K562 (cell line): ENCODE measurements around the gene KBTBD12. TPM values are rescaled to one million over a fixed set of nuclear protein-coding genes. Genes with fewer than 3 reads are reported as not detected.

Experiments
- ATAC-seq: fragments of 200-7000 bp; cut with Tn5 transposase; 3 replicates; pipeline ENCODE4 v1.9.1; 2020; ENCODE audit warnings: moderate library complexity
- BruUV-seq: library from RNA; stranded (reverse); fragments of 400-500 nt; replicated peaks from 2 replicates; lab custom pipeline; 2021; lab: Mats Ljungman, UMichigan
- CTCF ChIA-PET: fragments of 300-600 bp; formaldehyde crosslinking; extraction: SDS; loops from one replicate; lab custom pipeline; 2021; ENCODE audit warnings: low intra/inter-chr PET ratio; lab: Yijun Ruan, JAX
- POLR2A ChIA-PET: fragments of 300-600, 350-650 bp; sonication (Branson Sonifier 250); formaldehyde crosslinking; extraction: SDS; loops from one replicate; lab custom pipeline; 2021; ENCODE audit warnings: antibody characterized with exemption, inconsistent platforms; lab: Yijun Ruan, JAX
- DNase-seq, 4 experiments: peaks; one replicate each; pipeline versions ENCODE4 v3.0.0 to v3.0.0-alpha.2; 2011 to 2018; ENCODE audit warnings: low spot score in 3 of 4, mixed read lengths in 3 of 4; ENCODE audit errors: extremely low read depth in 1 of 4
- FAIRE-seq: peaks from 2 replicates; lab custom pipeline; 2011; peaks lifted over from hg19 to GRCh38; lab: Jason Lieb, UNC
- H2AFZ ChIP-seq: 2 replicates; pipeline ENCODE4 v1.6.0; 2011; ENCODE audit warnings: low read depth, low read length, control low read depth, inconsistent platforms
- H3K27ac ChIP-seq: fragments of 200-600 bp; 3 replicates; pipeline ENCODE4 v1.8.0; 2011; ENCODE audit warnings: low read depth, mild to moderate bottlenecking, control low read depth, inconsistent platforms, low read length, moderate library complexity, mixed read lengths; ENCODE audit errors: extremely low read depth
- H3K27me3 ChIP-seq, 2 experiments: fragments of 300-600 bp in 1 of 2; 2 replicates in 1 of 2; 3 replicates in 1 of 2; pipeline versions ENCODE4 v1.6.0 to v1.8.0; 2011; ENCODE audit warnings: inconsistent platforms in 2 of 2, low read length in 2 of 2, mild to moderate bottlenecking in 1 of 2, mixed read lengths in 1 of 2, moderate library complexity in 1 of 2; ENCODE audit not compliant: control insufficient read depth in 2 of 2, insufficient read depth in 2 of 2
- H3K36me3 ChIP-seq: fragments of 300-600 bp; 3 replicates; pipeline ENCODE4 v1.8.0; 2011; ENCODE audit warnings: mild to moderate bottlenecking, low read length, inconsistent platforms; ENCODE audit not compliant: control insufficient read depth, insufficient read depth
- H3K4me1 ChIP-seq, 2 experiments: fragments of 200-600 bp in 1 of 2; replicated peaks in 1 of 2; 2 replicates in 1 of 2; 3 replicates in 1 of 2; pipeline versions ENCODE4 v1.5.1 to v1.8.0; 2011; ENCODE audit warnings: inconsistent platforms in 2 of 2, low read length in 2 of 2, mild to moderate bottlenecking in 1 of 2, mixed read lengths in 1 of 2, moderate library complexity in 1 of 2; ENCODE audit not compliant: control insufficient read depth in 2 of 2, insufficient read depth in 2 of 2
- H3K4me2 ChIP-seq: 2 replicates; pipeline ENCODE4 v1.6.1; 2011; ENCODE audit warnings: low read length, control low read depth, inconsistent platforms, mixed read lengths; ENCODE audit not compliant: insufficient read depth
- H3K4me3 ChIP-seq: fragments of 200-600 bp; sonication (generic), shearing (Covaris generic); 2 replicates; pipeline ENCODE4 v1.5.1; 2016; ENCODE audit warnings: control low read depth, inconsistent platforms
- H3K79me2 ChIP-seq: fragments of 200-600 bp; 3 replicates; pipeline ENCODE4 v1.8.0; 2011; ENCODE audit warnings: low read length, inconsistent platforms; ENCODE audit not compliant: control insufficient read depth, insufficient read depth
- H3K9ac ChIP-seq, 2 experiments: 2 replicates each; pipeline versions ENCODE4 v1.6.0 to v1.6.1; 2011; ENCODE audit warnings: low read depth in 2 of 2, low read length in 2 of 2, control low read depth in 1 of 2, inconsistent platforms in 1 of 2, mild to moderate bottlenecking in 1 of 2, mixed read lengths in 1 of 2; ENCODE audit not compliant: insufficient read depth in 1 of 2
- H3K9me1 ChIP-seq: one replicate; pipeline ENCODE4 v1.6.0; 2011; ENCODE audit warnings: inconsistent platforms, mild to moderate bottlenecking, low read length, moderate library complexity; ENCODE audit not compliant: control insufficient read depth, insufficient read depth
- H3K9me3 ChIP-seq: replicated peaks from 2 replicates; pipeline ENCODE4 v1.5.1; 2011; ENCODE audit warnings: low read depth, low read length, inconsistent platforms; ENCODE audit not compliant: control insufficient read depth, insufficient read depth
- H4K20me1 ChIP-seq: replicated peaks from 2 replicates; pipeline ENCODE4 v1.6.1; 2011; ENCODE audit warnings: low read length, inconsistent platforms, mixed read lengths; ENCODE audit not compliant: control insufficient read depth, insufficient read depth
- ARHGAP35 ChIP-seq: fragments of 450-650 bp; IDR thresholded peaks from 2 replicates; pipeline ENCODE4 v1.6.1; 2018; ENCODE audit not compliant: partially characterized antibody
- C11orf30 ChIP-seq: fragments of 450-650 bp; IDR thresholded peaks from 2 replicates; pipeline ENCODE4 v1.6.1; 2016; ENCODE audit warnings: low read depth, mild to moderate bottlenecking
- CREB3 ChIP-seq: fragments of 450-650 bp; conservative IDR thresholded peaks from 2 replicates; pipeline ENCODE4 v1.6.1; 2016; ENCODE audit warnings: missing genetic modification characterization, low read depth, mild to moderate bottlenecking, missing compliant biosample characterization, moderate library complexity
- DIDO1 ChIP-seq: fragments of 450-650 bp; IDR thresholded peaks from 2 replicates; pipeline ENCODE4 v1.6.1; 2016; ENCODE audit warnings: low read depth, missing biosample characterization, missing genetic modification characterization
- FOXO4 ChIP-seq: fragments of 450-650 bp; formaldehyde crosslinking; IDR thresholded peaks from 2 replicates; pipeline ENCODE4 v1.4.0; 2020; ENCODE audit warnings: mild to moderate bottlenecking, moderate library complexity
- NRF1 ChIP-seq, 2 experiments: fragments of 450-650 bp; IDR thresholded peaks in 1 of 2; conservative IDR thresholded peaks in 1 of 2; 2 replicates each; pipeline ENCODE4 v1.6.1; 2014; ENCODE audit warnings: mild to moderate bottlenecking in 2 of 2
- RFX1 ChIP-seq: fragments of 450-650 bp; IDR thresholded peaks from 2 replicates; pipeline ENCODE4 v1.6.1; 2016; ENCODE audit warnings: mild to moderate bottlenecking, moderate library complexity
- TFE3 ChIP-seq: fragments of 450-650 bp; formaldehyde crosslinking; IDR thresholded peaks from 2 replicates; pipeline ENCODE4 v1.4.0; 2020; ENCODE audit warnings: mild to moderate bottlenecking, mixed read lengths
- XRCC4 ChIP-seq: IDR thresholded peaks from one replicate; pipeline ENCODE4 v1.6.1; 2011; ENCODE audit not compliant: insufficient read depth, insufficient read length; ENCODE audit errors: extremely low read depth
- ZFX ChIP-seq: sonication (generic); formaldehyde crosslinking; IDR thresholded peaks from 2 replicates; pipeline ENCODE4 v1.8.0; 2022; ENCODE audit warnings: mild to moderate bottlenecking, missing genetic modification reagents, moderate library complexity
- ZNF311 ChIP-seq: fragments of 250-450 bp; sonication (Bioruptor Pico); IDR thresholded peaks from 2 replicates; pipeline ENCODE4 v1.4.0; 2020; ENCODE audit warnings: mild to moderate bottlenecking, moderate library complexity
- in situ Hi-C: fragments of 300-500 bp; cut with MboI; formaldehyde crosslinking; loops from 4 replicates; pipeline ENCODE4 v1.15.0; 2018; ENCODE audit warnings: inconsistent platforms, mixed read lengths
- intact Hi-C: fragments of 100-400 bp; cut with micrococcal nuclease; formaldehyde crosslinking; loops from 2 replicates; pipeline ENCODE4 v1.14.2; 2022
- polyA plus RNA-seq, 8 experiments: library from polyadenylated mRNA; depleted of rRNA in 4 of 8; stranded (reverse) in 5 of 8; unstranded in 3 of 8; fragments of >200 nt; fragmentation: Nextera tagmentation in 2 of 8; fragmentation: Illumina TruSeq in 1 of 8; extraction: Ambion mirVana in 2 of 8; extraction: Trizol in 1 of 8; gene quantifications; 2 replicates each; pipeline versions ENCODE4 v1.2.1 to v1.2.3, GENCODE V29; 2011 to 2014; ENCODE audit warnings: inconsistent platforms in 1 of 8, missing spikeins in 1 of 8
- total RNA-seq, 7 experiments: library from RNA; depleted of rRNA in 6 of 7; stranded (reverse); fragments of >200 nt in 6 of 7; fragmentation: Illumina TruSeq in 2 of 7; extraction: Trizol in 2 of 7; gene quantifications; 2 replicates each; pipeline versions ENCODE4 v1.2.1 to v1.2.3, GENCODE V29; 2011 to 2021; ENCODE audit warnings: low replicate concordance in 1 of 7

The KBTBD12 gene
- total and polyA plus RNA-seq, 9 of the 15 experiments (the other 6 are each of a cell fraction or from before 2014, with no cell fraction given): not detected

- in situ Hi-C loops (no loop called here), intact Hi-C loops (no loop called here)
- H3K79me2 ChIP-seq: no peaks in the 10 kb centered on the region
- ATAC-seq (no peak), FAIRE-seq (no peak), DNase-seq (no peak)
- no TSS peak for BruUV-seq
- H3K27ac ChIP-seq: no peak overlapping the region
- ChIA-PET POLR2A (no interaction called here), CTCF (no interaction called here)
- H4K20me1 ChIP-seq: no peaks in the 10 kb centered on the region
- H2AFZ ChIP-seq: no peak overlapping the region
- no peaks in the 10 kb centered on the region for H3K4me1 ChIP-seq
- no peak for TF ChIP-seq C11orf30
- TF ChIP-seq TFE3 (CRISPR knock-in tag): no peak
- TF ChIP-seq NRF1 (conservative IDR thresholded peaks at IDR 0.05 in 1 of 2, IDR thresholded peaks at IDR 0.05 in 1 of 2): no peak
- no peak for TF ChIP-seq CREB3 (tag)
- no peak for TF ChIP-seq DIDO1
- TF ChIP-seq RFX1: no peak
- TF ChIP-seq ZNF311 (CRISPR knock-in tag): no peak
- TF ChIP-seq XRCC4: no peak
- TF ChIP-seq ZFX (CRISPR knock-in tag): no peak
- no peak for TF ChIP-seq ARHGAP35
- no peak for TF ChIP-seq FOXO4 (CRISPR knock-in tag)
- H3K36me3 ChIP-seq: no peaks in the 10 kb centered on the region
- no peaks in the 10 kb centered on the region for H3K9me1 ChIP-seq
- no peaks in the 10 kb centered on the region for H3K9me3 ChIP-seq
- H3K4me2 ChIP-seq: no peak overlapping the region
- H3K4me3 ChIP-seq: no peak overlapping the region
- H3K27me3 ChIP-seq: peaks cover 0 to 6% of the 10 kb centered on the region in 2 experiments; a peak in 2 of 5 replicates
- no peak overlapping the region for H3K9ac ChIP-seq
Measured at GRCh38 chr3:127979473-127979872, 64.4 kb downstream of the KBTBD12 start.
